ENCODE data around the gene CYLD. TPM values are rescaled to one million over a fixed set of nuclear protein-coding genes. Genes with fewer than 3 reads are reported as not detected.

CYLD gene
- total RNA-seq, 1 experiment from 2014 or later, result 9.8 TPM

DNA sequence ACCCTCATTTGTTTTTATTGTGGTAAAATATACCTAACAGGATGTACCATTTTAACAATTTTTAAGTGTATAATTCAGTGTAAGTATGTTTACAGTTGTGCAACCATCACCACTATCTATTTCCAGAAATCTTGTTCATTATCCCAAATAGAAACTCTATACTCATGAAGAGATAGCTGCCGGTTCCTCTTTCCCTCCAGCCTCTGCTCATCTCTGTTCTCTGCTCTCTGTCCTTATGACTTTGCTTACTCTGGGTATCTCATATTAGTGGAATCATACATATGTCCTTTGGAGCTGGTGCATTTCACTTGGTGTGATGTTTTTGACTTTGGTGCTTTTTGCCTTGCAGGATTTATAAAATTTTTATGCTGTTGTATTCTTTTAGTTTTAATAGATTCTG, 19.4 kb downstream of the CYLD start:
- no peak overlapping the region for H3K4me3 Mint-ChIP-seq (ENCODE audit: unreplicated experiment)
- H3K27ac Mint-ChIP-seq (ENCODE audit: unreplicated experiment), result no peak overlapping the region
- Histone ChIP-seq H3K4me3 (ENCODE audit: low read depth, low read length) (no peak overlapping the region), H3K4me1 (no peaks in the 10 kb centered on the region), H3K9me3 (no peaks in the 10 kb centered on the region), H3K27me3 (replicated peaks; ENCODE audit: control insufficient read depth, insufficient read depth, low read length) (no peaks in the 10 kb centered on the region), H3K36me3 (ENCODE audit: control insufficient read depth, insufficient read depth, low read length) (no peaks in the 10 kb centered on the region)
- ChIA-PET POLR2A (no interaction called here), CTCF (no interaction called here)
- no peaks in the 10 kb centered on the region for H3K27me3 Mint-ChIP-seq (ENCODE audit: insufficient read depth, unreplicated experiment)
- H3K36me3 Mint-ChIP-seq (ENCODE audit: insufficient read depth, unreplicated experiment), result no peaks in the 10 kb centered on the region
- peaks cover 7% of the 10 kb centered on the region for H3K9me3 Mint-ChIP-seq (ENCODE audit: unreplicated experiment)
- TF ChIP-seq, protein P1, sequence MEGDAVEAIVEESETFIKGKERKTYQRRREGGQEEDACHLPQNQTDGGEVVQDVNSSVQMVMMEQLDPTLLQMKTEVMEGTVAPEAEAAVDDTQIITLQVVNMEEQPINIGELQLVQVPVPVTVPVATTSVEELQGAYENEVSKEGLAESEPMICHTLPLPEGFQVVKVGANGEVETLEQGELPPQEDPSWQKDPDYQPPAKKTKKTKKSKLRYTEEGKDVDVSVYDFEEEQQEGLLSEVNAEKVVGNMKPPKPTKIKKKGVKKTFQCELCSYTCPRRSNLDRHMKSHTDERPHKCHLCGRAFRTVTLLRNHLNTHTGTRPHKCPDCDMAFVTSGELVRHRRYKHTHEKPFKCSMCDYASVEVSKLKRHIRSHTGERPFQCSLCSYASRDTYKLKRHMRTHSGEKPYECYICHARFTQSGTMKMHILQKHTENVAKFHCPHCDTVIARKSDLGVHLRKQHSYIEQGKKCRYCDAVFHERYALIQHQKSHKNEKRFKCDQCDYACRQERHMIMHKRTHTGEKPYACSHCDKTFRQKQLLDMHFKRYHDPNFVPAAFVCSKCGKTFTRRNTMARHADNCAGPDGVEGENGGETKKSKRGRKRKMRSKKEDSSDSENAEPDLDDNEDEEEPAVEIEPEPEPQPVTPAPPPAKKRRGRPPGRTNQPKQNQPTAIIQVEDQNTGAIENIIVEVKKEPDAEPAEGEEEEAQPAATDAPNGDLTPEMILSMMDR (IDR thresholded peaks at IDR 0.05; ENCODE audit: insufficient read depth in 1 of 2, low read depth in 1 of 2, low read length in 1 of 2, severe bottlenecking in 1 of 2, unreplicated experiment in 1 of 2), result no peak
- intact Hi-C loops (cut with micrococcal nuclease; ENCODE audit: unreplicated experiment), result no loop called here
- no peaks in the 10 kb centered on the region for H3K4me1 Mint-ChIP-seq (ENCODE audit: low read depth, unreplicated experiment)
- DNase-seq, result no peak
- BruUV-seq (replicated peaks), result no TSS peak

DNA sequence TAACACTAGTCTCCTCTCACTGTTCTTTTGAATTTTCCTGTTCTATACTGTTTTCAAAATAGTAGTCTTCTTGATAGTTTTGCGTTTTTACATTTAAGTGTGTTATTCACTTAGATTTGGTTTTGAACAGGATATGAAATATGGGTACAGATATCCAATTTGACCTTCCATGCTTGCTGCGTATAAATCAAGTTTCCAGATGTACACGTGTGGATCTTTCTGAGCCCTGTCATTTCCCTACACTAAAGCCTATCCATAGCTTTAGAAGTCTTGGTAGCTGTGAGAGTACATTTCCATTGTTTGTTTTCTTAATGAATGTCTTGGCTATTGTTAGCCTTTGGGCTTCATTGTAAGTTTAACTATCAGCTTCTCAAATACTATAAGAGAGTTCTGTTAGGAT, 20.4 kb downstream of the CYLD start:
- no TSS peak for BruUV-seq (replicated peaks)
- intact Hi-C loops (cut with micrococcal nuclease; ENCODE audit: unreplicated experiment), result no loop called here

DNA sequence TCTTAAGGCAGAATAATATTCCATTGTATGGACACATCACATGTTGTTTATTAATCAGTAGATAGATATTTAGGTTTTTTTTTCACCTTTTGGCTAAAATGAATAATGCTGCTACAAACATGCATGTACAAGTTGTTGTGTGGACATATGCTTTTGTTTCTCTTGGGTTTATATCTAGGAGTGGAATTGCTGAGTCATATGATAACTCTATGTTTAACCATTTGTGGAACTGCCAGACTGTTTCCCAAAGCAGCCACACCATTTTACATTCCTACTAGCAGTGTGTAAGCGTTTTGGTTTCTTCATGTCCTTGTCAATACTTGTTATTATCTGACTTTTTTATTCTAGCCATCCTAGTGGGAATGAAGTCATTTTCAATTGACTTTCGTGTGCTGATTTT, 21.3 kb downstream of the CYLD start:
- Mint-ChIP-seq H3K9me3 (ENCODE audit: unreplicated experiment) (peaks cover 13% of the 10 kb centered on the region), H3K27me3 (ENCODE audit: insufficient read depth, unreplicated experiment) (no peaks in the 10 kb centered on the region), H3K4me1 (ENCODE audit: low read depth, unreplicated experiment) (no peaks in the 10 kb centered on the region), H3K36me3 (ENCODE audit: insufficient read depth, unreplicated experiment) (no peaks in the 10 kb centered on the region), H3K27ac (ENCODE audit: unreplicated experiment) (no peak overlapping the region), H3K4me3 (ENCODE audit: unreplicated experiment) (no peak overlapping the region)
- H3K4me1 ChIP-seq, result no peaks in the 10 kb centered on the region
- DNase-seq, result no peak
- ChIA-PET POLR2A (no interaction called here), CTCF (no interaction called here)
- H3K27me3 ChIP-seq (replicated peaks; ENCODE audit: control insufficient read depth, insufficient read depth, low read length), result no peaks in the 10 kb centered on the region
- intact Hi-C loops (cut with micrococcal nuclease; ENCODE audit: unreplicated experiment), result no loop called here
- TF ChIP-seq, protein P1 (IDR thresholded peaks at IDR 0.05; ENCODE audit: insufficient read depth in 1 of 2, low read depth in 1 of 2, low read length in 1 of 2, severe bottlenecking in 1 of 2, unreplicated experiment in 1 of 2), result no peak
- no peaks in the 10 kb centered on the region for H3K36me3 ChIP-seq (ENCODE audit: control insufficient read depth, insufficient read depth, low read length)
- BruUV-seq (replicated peaks), result no TSS peak
- no peaks in the 10 kb centered on the region for H3K9me3 ChIP-seq
- H3K4me3 ChIP-seq (ENCODE audit: low read depth, low read length), result no peak overlapping the region

More for the DNA sequence above, 20.4 kb downstream of the CYLD start:
- no peaks in the 10 kb centered on the region for H3K9me3 ChIP-seq
- H3K4me1 ChIP-seq, result no peaks in the 10 kb centered on the region
- CTCF ChIA-PET, result no interaction called here
- H3K36me3 ChIP-seq (ENCODE audit: control insufficient read depth, insufficient read depth, low read length), result no peaks in the 10 kb centered on the region
- Mint-ChIP-seq H3K9me3 (ENCODE audit: unreplicated experiment) (peaks cover 13% of the 10 kb centered on the region), H3K27ac (ENCODE audit: unreplicated experiment) (no peak overlapping the region), H3K36me3 (ENCODE audit: insufficient read depth, unreplicated experiment) (no peaks in the 10 kb centered on the region), H3K4me3 (ENCODE audit: unreplicated experiment) (no peak overlapping the region), H3K4me1 (ENCODE audit: low read depth, unreplicated experiment) (no peaks in the 10 kb centered on the region), H3K27me3 (ENCODE audit: insufficient read depth, unreplicated experiment) (no peaks in the 10 kb centered on the region)
- POLR2A ChIA-PET, result no interaction called here
- H3K27me3 ChIP-seq (replicated peaks; ENCODE audit: control insufficient read depth, insufficient read depth, low read length), result no peaks in the 10 kb centered on the region
- no peak overlapping the region for H3K4me3 ChIP-seq (ENCODE audit: low read depth, low read length)
- TF ChIP-seq, protein P1 (IDR thresholded peaks at IDR 0.05; ENCODE audit: insufficient read depth in 1 of 2, low read depth in 1 of 2, low read length in 1 of 2, severe bottlenecking in 1 of 2, unreplicated experiment in 1 of 2), result no peak
- DNase-seq, result no peak

All from Caco-2 (cell line).